LoVo (cell line): Measurements from ENCODE around the gene DGKD.
"Not testable (repeated sequence)": the region's sequence is repeated elsewhere in the genome, so short reads cannot be mapped to it uniquely, and the experiment has no call there.

Experiments used
- DNase-seq: peaks from one replicate; pipeline ENCODE4 v3.0.0-alpha.2; 2016; ENCODE audit warnings: low spot score

DGKD gene

GRCh38 chr2:233385489-233386044 lies 31.3 kb downstream of the DGKD start:
- no peak for DNase-seq

GRCh38 chr2:233386382-233387041 lies 32.2 kb downstream of the DGKD start:
- no peak for DNase-seq

- DNase-seq, result no peak
Observed at GRCh38 chr2:233387225-233387624, 32.9 kb downstream of the DGKD start.

GRCh38 chr2:233387667-233388528 lies 33.6 kb downstream of the DGKD start:
- DNase-seq, result no peak

- DNase-seq, result no peak
Observed at GRCh38 chr2:233389601-233390125, 35.4 kb downstream of the DGKD start.

GRCh38 chr2:233395687-233396086 lies 41.4 kb downstream of the DGKD start:
- DNase-seq, result no peak

GRCh38 chr2:233396726-233397665 lies 42.7 kb downstream of the DGKD start:
- DNase-seq, result not testable (repeated sequence)

GRCh38 chr2:233399306-233400225 lies 45.3 kb downstream of the DGKD start:
- no peak for DNase-seq

- DNase-seq, result no peak
Observed at GRCh38 chr2:233400341-233400740, 46.0 kb downstream of the DGKD start.

- DNase-seq, result no peak
Observed at GRCh38 chr2:233400961-233401360, 46.7 kb downstream of the DGKD start.

GRCh38 chr2:233402346-233402745 lies 48.1 kb downstream of the DGKD start:
- no peak for DNase-seq

GRCh38 chr2:233402789-233403188 lies 48.5 kb downstream of the DGKD start:
- DNase-seq, result no peak

- peak; percentile 37 for DNase-seq
Observed at GRCh38 chr2:233404222-233404621, 49.9 kb downstream of the DGKD start.

GRCh38 chr2:233406865-233407264 lies 52.6 kb downstream of the DGKD start:
- DNase-seq, result no peak

GRCh38 chr2:233407771-233408181 lies 53.5 kb downstream of the DGKD start:
- DNase-seq, result no peak

- DNase-seq, result no peak
Observed at GRCh38 chr2:233408366-233409285, 54.3 kb downstream of the DGKD start.

GRCh38 chr2:233409286-233409991 lies 55.1 kb downstream of the DGKD start:
- peak; percentile 28 for DNase-seq

GRCh38 chr2:233410196-233410760 lies 56.0 kb downstream of the DGKD start:
- no peak for DNase-seq

- no peak for DNase-seq
Observed at GRCh38 chr2:233411162-233411561, 56.9 kb downstream of the DGKD start.
